Measurements from ENCODE around the gene TET3. TPM values are rescaled to one million over a fixed set of nuclear protein-coding genes. Genes with fewer than 3 reads are reported as not detected.

The TET3 gene
- total RNA-seq: 10 to 100 TPM; 18.2 to 38.7 (median 27.0) TPM

GRCh38 chr2:73984203-73984921 lies at the start of gene TET3:
Gene TET3, plus strand, starts transcription at chr2:73984910. Its CDS starts 1,494 bp downstream, at chr2:73986404.
- peak; percentile 66 to 83 (median 72) for DNase-seq

GRCh38 chr2:73935641-73936040 lies 49.1 kb upstream of the TET3 start:
- H3K27ac ChIP-seq: no peak overlapping the region
- TF ChIP-seq, protein P1, sequence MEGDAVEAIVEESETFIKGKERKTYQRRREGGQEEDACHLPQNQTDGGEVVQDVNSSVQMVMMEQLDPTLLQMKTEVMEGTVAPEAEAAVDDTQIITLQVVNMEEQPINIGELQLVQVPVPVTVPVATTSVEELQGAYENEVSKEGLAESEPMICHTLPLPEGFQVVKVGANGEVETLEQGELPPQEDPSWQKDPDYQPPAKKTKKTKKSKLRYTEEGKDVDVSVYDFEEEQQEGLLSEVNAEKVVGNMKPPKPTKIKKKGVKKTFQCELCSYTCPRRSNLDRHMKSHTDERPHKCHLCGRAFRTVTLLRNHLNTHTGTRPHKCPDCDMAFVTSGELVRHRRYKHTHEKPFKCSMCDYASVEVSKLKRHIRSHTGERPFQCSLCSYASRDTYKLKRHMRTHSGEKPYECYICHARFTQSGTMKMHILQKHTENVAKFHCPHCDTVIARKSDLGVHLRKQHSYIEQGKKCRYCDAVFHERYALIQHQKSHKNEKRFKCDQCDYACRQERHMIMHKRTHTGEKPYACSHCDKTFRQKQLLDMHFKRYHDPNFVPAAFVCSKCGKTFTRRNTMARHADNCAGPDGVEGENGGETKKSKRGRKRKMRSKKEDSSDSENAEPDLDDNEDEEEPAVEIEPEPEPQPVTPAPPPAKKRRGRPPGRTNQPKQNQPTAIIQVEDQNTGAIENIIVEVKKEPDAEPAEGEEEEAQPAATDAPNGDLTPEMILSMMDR (IDR thresholded peaks at IDR 0.05): no peak
- no peak for TF ChIP-seq POLR2A (IDR thresholded peaks at IDR 0.05)
- H3K36me3 ChIP-seq: peaks cover 0 to 22% (median 3%) of the 10 kb centered on the region in 3 donors
- no peaks in the 10 kb centered on the region for H3K9me3 ChIP-seq
- H3K4me3 ChIP-seq: no peak overlapping the region
- no peaks in the 10 kb centered on the region for H3K27me3 ChIP-seq
- DNase-seq: no peak
- peaks cover 0 to 18% (median 0%) of the 10 kb centered on the region in 4 donors for H3K4me1 ChIP-seq

More at GRCh38 chr2:73984203-73984921, at the start of gene TET3:
- Histone ChIP-seq H3K27ac (peak within 1 kb of the TSS; percentile 86 to 95 (median 92)), H3K4me3 (peak within 1 kb of the TSS; percentile 66 to 91 (median 76)), H3K4me1 (peaks cover 0 to 67% (median 31%) of the 10 kb centered on the region in 4 donors), H3K9me3 (no peaks in the 10 kb centered on the region), H3K36me3 (no peaks in the 10 kb centered on the region), H3K27me3 (no peaks in the 10 kb centered on the region)
- TF ChIP-seq, protein P1 (IDR thresholded peaks at IDR 0.05): no peak
- TF ChIP-seq POLR2A (IDR thresholded peaks at IDR 0.05): no peak

- Histone ChIP-seq H3K36me3 (peaks cover 0 to 25% (median 3%) of the 10 kb centered on the region in 3 donors), H3K27me3 (no peaks in the 10 kb centered on the region), H3K9me3 (no peaks in the 10 kb centered on the region), H3K4me3 (no peak overlapping the region), H3K4me1 (peaks cover 0 to 10% (median 0%) of the 10 kb centered on the region in 4 donors), H3K27ac (no peak overlapping the region)
- no peak for DNase-seq
- TF ChIP-seq POLR2A (IDR thresholded peaks at IDR 0.05): no peak
- TF ChIP-seq, protein P1 (IDR thresholded peaks at IDR 0.05): no peak
Observed at GRCh38 chr2:73937103-73937885, 47.4 kb upstream of the TET3 start.

DNA sequence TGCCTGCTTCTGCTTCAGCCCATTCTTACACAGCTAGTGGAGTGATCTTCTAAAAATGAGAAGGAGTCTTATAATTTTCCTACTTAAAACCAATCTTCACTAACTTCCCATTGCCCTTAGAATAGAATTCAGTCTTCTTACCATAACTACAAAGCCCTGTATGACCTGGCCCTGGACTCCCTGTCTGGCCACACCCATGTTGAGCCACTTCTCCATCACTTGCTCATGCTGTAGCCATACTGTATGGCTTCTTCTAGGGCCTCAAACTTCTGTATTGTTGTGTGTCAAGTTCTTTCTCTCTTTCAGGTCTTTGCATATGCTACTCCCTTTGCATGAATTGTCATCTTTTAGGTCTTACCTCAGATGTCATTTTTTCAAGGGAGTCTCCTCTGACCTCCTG lies 46.8 kb upstream of the TET3 start:
- no peak for DNase-seq
- Histone ChIP-seq H3K4me1 (peaks cover 0 to 10% (median 0%) of the 10 kb centered on the region in 4 donors), H3K36me3 (peaks cover 0 to 19% (median 3%) of the 10 kb centered on the region in 3 donors), H3K27me3 (no peaks in the 10 kb centered on the region), H3K4me3 (no peak overlapping the region), H3K9me3 (no peaks in the 10 kb centered on the region), H3K27ac (no peak overlapping the region)
- TF ChIP-seq POLR2A (IDR thresholded peaks at IDR 0.05): no peak
- TF ChIP-seq, protein P1 (IDR thresholded peaks at IDR 0.05): no peak

DNA sequence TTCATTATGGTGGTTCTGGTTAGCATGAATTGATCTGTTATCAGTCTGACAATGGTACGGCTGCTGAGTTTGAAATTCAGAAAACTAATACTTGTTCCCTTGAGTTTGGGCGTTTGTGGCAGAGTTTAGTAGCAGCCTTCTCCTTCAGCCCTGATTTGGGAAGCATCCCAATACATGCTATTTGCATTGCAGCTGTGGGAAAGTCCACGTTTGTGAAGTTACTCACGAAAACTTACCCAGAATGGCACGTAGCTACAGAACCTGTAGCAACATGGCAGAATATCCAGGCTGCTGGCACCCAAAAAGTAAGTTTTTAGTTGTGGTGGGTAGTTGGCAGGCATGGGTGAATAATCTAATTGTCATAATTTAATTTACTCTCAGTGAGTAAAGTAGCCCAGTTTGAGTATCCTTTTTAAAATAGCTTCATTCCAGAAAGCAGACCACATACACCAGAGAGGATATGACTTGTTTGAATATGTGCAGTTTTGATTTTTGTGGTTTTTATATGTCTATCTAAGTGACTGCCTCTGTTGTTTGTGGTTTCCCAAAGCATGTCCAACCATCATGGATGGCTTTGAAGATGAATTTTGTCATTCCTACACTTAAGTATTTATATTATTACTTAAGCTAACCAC lies 45.9 kb upstream of the TET3 start:
- Histone ChIP-seq H3K36me3 (peaks cover 0 to 23% (median 3%) of the 10 kb centered on the region in 3 donors), H3K9me3 (no peaks in the 10 kb centered on the region), H3K4me3 (no peak overlapping the region), H3K4me1 (peaks cover 0 to 10% (median 0%) of the 10 kb centered on the region in 4 donors), H3K27ac (no peak overlapping the region), H3K27me3 (no peaks in the 10 kb centered on the region)
- no peak for DNase-seq
- TF ChIP-seq, protein P1 (IDR thresholded peaks at IDR 0.05): no peak
- no peak for TF ChIP-seq POLR2A (IDR thresholded peaks at IDR 0.05)
